ENCODE results near the gene THEM5.
"Not testable (repeated sequence)": the region's sequence is repeated elsewhere in the genome, so short reads cannot be mapped to it uniquely, and the experiment has no call there.

DNA sequence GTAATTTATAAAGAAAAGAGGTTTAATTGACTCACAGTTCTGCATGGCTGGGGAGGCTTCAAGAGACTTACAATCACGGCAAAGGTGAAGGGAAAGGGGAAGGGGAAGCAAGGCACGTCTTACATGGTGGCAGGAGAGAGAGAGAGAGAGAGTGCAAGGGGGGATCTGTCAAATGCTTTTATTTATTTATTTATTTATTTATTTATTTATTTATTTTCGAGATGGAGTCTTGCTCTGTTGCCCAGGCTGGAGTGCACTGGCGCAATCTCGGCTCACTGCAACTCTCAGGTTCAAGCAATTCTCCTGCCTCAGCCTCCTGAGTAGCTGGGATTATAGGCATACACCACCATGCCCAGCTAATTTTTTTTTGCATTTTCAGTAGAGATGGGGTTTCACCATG lies 29.4 kb upstream of the THEM5 start:
- TF ChIP-seq, protein P1, sequence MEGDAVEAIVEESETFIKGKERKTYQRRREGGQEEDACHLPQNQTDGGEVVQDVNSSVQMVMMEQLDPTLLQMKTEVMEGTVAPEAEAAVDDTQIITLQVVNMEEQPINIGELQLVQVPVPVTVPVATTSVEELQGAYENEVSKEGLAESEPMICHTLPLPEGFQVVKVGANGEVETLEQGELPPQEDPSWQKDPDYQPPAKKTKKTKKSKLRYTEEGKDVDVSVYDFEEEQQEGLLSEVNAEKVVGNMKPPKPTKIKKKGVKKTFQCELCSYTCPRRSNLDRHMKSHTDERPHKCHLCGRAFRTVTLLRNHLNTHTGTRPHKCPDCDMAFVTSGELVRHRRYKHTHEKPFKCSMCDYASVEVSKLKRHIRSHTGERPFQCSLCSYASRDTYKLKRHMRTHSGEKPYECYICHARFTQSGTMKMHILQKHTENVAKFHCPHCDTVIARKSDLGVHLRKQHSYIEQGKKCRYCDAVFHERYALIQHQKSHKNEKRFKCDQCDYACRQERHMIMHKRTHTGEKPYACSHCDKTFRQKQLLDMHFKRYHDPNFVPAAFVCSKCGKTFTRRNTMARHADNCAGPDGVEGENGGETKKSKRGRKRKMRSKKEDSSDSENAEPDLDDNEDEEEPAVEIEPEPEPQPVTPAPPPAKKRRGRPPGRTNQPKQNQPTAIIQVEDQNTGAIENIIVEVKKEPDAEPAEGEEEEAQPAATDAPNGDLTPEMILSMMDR (optimal IDR thresholded peaks at IDR 0.05 in 1 of 3, IDR thresholded peaks at IDR 0.05 in 1 of 3, conservative IDR thresholded peaks at IDR 0.05 in 1 of 3; ENCODE audit: extremely low read depth in 1 of 3, insufficient read depth in 2 of 3, low read length in 3 of 3), result not testable (repeated sequence)
- TF ChIP-seq EZH2 (IDR thresholded peaks at IDR 0.05; ENCODE audit: low read length), result not testable (repeated sequence)
